ENCODE measurements around the gene FMNL2.

Gene FMNL2

GRCh38 chr2:152425765-152426727 lies 91.1 kb downstream of the FMNL2 start:
- Histone ChIP-seq H3K4me2 (ENCODE audit: low read depth, low read length) (no peak overlapping the region), H3K36me3 (replicated peaks; ENCODE audit: insufficient read depth, low read length) (no peaks in the 10 kb centered on the region), H3K79me2 (ENCODE audit: low read length) (no peaks in the 10 kb centered on the region), H3K9me2 (replicated peaks; ENCODE audit: insufficient read depth, low read length) (no peaks in the 10 kb centered on the region), H3K9ac (ENCODE audit: low read length) (no peak overlapping the region), H3K27ac (ENCODE audit: low read length) (no peak overlapping the region), H3K4me1 (ENCODE audit: low read length) (no peaks in the 10 kb centered on the region), H2AFZ (ENCODE audit: low read length) (no peak overlapping the region), H3K9me3 (replicated peaks; ENCODE audit: insufficient read depth, low read length) (no peaks in the 10 kb centered on the region), H4K20me1 (ENCODE audit: insufficient read depth, low read length) (no peaks in the 10 kb centered on the region), H3K27me3 (replicated peaks; ENCODE audit: insufficient read depth, low read length) (no peaks in the 10 kb centered on the region), H3K4me3 (ENCODE audit: low read length) (no peak overlapping the region), H3F3A (ENCODE audit: insufficient read depth, low read length) (no peaks in the 10 kb centered on the region)
- no peak for TF ChIP-seq EZH2 (optimal IDR thresholded peaks at IDR 0.05; ENCODE audit: low read depth, low read length)
- no peak for TF ChIP-seq EZH2phosphoT487 (IDR thresholded peaks at IDR 0.05; ENCODE audit: low read length)
- TF ChIP-seq CTCF (IDR thresholded peaks at IDR 0.05; ENCODE audit: low read length): no peak
- DNase-seq: no peak

- H3K79me2 ChIP-seq (ENCODE audit: low read length): no peaks in the 10 kb centered on the region
- H3K4me2 ChIP-seq (ENCODE audit: low read depth, low read length): no peak overlapping the region
- H3K27ac ChIP-seq (ENCODE audit: low read length): no peak overlapping the region
- H2AFZ ChIP-seq (ENCODE audit: low read length): no peak overlapping the region
- H3K4me3 ChIP-seq (ENCODE audit: low read length): no peak overlapping the region
- H4K20me1 ChIP-seq (ENCODE audit: insufficient read depth, low read length): no peaks in the 10 kb centered on the region
- H3K27me3 ChIP-seq (replicated peaks; ENCODE audit: insufficient read depth, low read length): no peaks in the 10 kb centered on the region
- H3K9me3 ChIP-seq (replicated peaks; ENCODE audit: insufficient read depth, low read length): no peaks in the 10 kb centered on the region
- no peaks in the 10 kb centered on the region for H3K4me1 ChIP-seq (ENCODE audit: low read length)
- TF ChIP-seq CTCF (IDR thresholded peaks at IDR 0.05; ENCODE audit: low read length): no peak
- no peak for TF ChIP-seq EZH2phosphoT487 (IDR thresholded peaks at IDR 0.05; ENCODE audit: low read length)
- TF ChIP-seq EZH2 (optimal IDR thresholded peaks at IDR 0.05; ENCODE audit: low read depth, low read length): no peak
- no peaks in the 10 kb centered on the region for H3F3A ChIP-seq (ENCODE audit: insufficient read depth, low read length)
- no peaks in the 10 kb centered on the region for H3K36me3 ChIP-seq (replicated peaks; ENCODE audit: insufficient read depth, low read length)
- no peak for DNase-seq
- no peaks in the 10 kb centered on the region for H3K9me2 ChIP-seq (replicated peaks; ENCODE audit: insufficient read depth, low read length)
- H3K9ac ChIP-seq (ENCODE audit: low read length): no peak overlapping the region
These were observed 91.8 kb downstream of the FMNL2 start for GRCh38 chr2:152426801-152427200.

DNA sequence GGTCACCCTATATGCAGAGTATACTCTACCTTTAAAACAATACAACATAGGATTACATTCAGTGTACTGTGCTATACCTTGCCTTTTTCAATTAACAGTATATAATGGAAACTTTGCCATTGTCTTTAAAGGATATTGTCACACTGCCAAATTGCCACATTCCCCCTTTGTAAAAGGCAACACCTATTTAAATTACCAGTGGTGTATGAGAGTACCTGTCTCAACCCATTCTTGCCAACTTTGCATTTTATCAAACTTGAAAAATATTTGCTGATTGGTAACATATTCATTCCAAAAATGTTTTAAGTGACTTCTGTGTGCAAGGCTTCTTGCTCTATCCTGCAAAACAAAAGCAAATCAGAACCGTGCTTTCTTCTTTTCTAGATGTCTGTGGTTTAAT lies 92.9 kb downstream of the FMNL2 start:
- H3K27me3 ChIP-seq (replicated peaks; ENCODE audit: insufficient read depth, low read length): no peaks in the 10 kb centered on the region
- H3K36me3 ChIP-seq (replicated peaks; ENCODE audit: insufficient read depth, low read length): no peaks in the 10 kb centered on the region
- no peaks in the 10 kb centered on the region for H3K9me2 ChIP-seq (replicated peaks; ENCODE audit: insufficient read depth, low read length)
- no peak overlapping the region for H3K9ac ChIP-seq (ENCODE audit: low read length)
- H3K27ac ChIP-seq (ENCODE audit: low read length): no peak overlapping the region
- no peak overlapping the region for H3K4me3 ChIP-seq (ENCODE audit: low read length)
- no peaks in the 10 kb centered on the region for H3K4me1 ChIP-seq (ENCODE audit: low read length)
- TF ChIP-seq CTCF (IDR thresholded peaks at IDR 0.05; ENCODE audit: low read length) (no peak), EZH2 (optimal IDR thresholded peaks at IDR 0.05; ENCODE audit: low read depth, low read length) (no peak), EZH2phosphoT487 (IDR thresholded peaks at IDR 0.05; ENCODE audit: low read length) (no peak)
- H2AFZ ChIP-seq (ENCODE audit: low read length): no peak overlapping the region
- no peaks in the 10 kb centered on the region for H4K20me1 ChIP-seq (ENCODE audit: insufficient read depth, low read length)
- H3K4me2 ChIP-seq (ENCODE audit: low read depth, low read length): no peak overlapping the region
- no peaks in the 10 kb centered on the region for H3K9me3 ChIP-seq (replicated peaks; ENCODE audit: insufficient read depth, low read length)
- no peaks in the 10 kb centered on the region for H3K79me2 ChIP-seq (ENCODE audit: low read length)
- no peak for DNase-seq
- no peaks in the 10 kb centered on the region for H3F3A ChIP-seq (ENCODE audit: insufficient read depth, low read length)

Measured in MM.1S (cell line).